CD8-positive, alpha-beta memory T cell (primary cell): Measurements from ENCODE around the gene DIPK2A. TPM values are rescaled to one million over a fixed set of nuclear protein-coding genes. Genes with fewer than 3 reads are reported as not detected.

Experiments used
- CTCF ChIA-PET: fragments of 350-600 bp; sonication (Branson Sonifier 250); formaldehyde crosslinking; loops from one replicate; lab custom pipeline; 2021; ENCODE audit warnings: antibody characterized with exemption; lab: Charles Lee
- POLR2A ChIA-PET: fragments of 350-600 bp; sonication (Branson Sonifier 250); formaldehyde crosslinking; loops from one replicate; lab custom pipeline; 2021; ENCODE audit warnings: antibody characterized with exemption; lab: Charles Lee
- DNase-seq, 5 donors: peaks; one replicate each; pipeline versions ENCODE4 v3.0.0 to v3.0.0-alpha.2; 2020 to 2022; ENCODE audit warnings: mixed read lengths in 1 of 5
- H3K27ac ChIP-seq: one replicate; pipeline ENCODE4 v1.7.0; 2013; ENCODE audit warnings: low read depth, mild to moderate bottlenecking, low read length, moderate library complexity
- H3K27me3 ChIP-seq: 2 replicates; pipeline ENCODE4 v1.7.0; 2013; ENCODE audit warnings: low read length, mild to moderate bottlenecking; ENCODE audit not compliant: insufficient read depth, poor library complexity, severe bottlenecking
- H3K36me3 ChIP-seq: 2 replicates; pipeline ENCODE4 v1.7.0; 2013; ENCODE audit warnings: mild to moderate bottlenecking, low read length, moderate library complexity; ENCODE audit not compliant: insufficient read depth
- H3K4me1 ChIP-seq: 2 replicates; pipeline ENCODE4 v1.7.0; 2013; ENCODE audit warnings: mild to moderate bottlenecking, low read length, moderate library complexity; ENCODE audit not compliant: insufficient read depth
- H3K4me3 ChIP-seq: 2 replicates; pipeline ENCODE4 v1.7.0; 2013; ENCODE audit warnings: mild to moderate bottlenecking, low read length
- H3K9me3 ChIP-seq: 2 replicates; pipeline ENCODE4 v1.7.0; 2013; ENCODE audit warnings: mild to moderate bottlenecking, low read length
- H3K27ac Mint-ChIP-seq, 8 donors: one replicate each; pipeline ENCODE4 v1.8.0; 2020 to 2021; ENCODE audit warnings: mixed read lengths in 8 of 8, mild to moderate bottlenecking in 6 of 8, inconsistent platforms in 3 of 8, moderate library complexity in 3 of 8
- H3K27me3 Mint-ChIP-seq, 2 donors: one replicate each; pipeline ENCODE4 v1.8.0; 2020 to 2021; ENCODE audit warnings: mixed read lengths in 2 of 2, mild to moderate bottlenecking in 1 of 2, moderate library complexity in 1 of 2
- H3K36me3 Mint-ChIP-seq, 3 donors: one replicate each; pipeline ENCODE4 v1.8.0; 2020 to 2021; ENCODE audit warnings: mixed read lengths in 3 of 3, inconsistent platforms in 1 of 3, mild to moderate bottlenecking in 1 of 3
- H3K4me1 Mint-ChIP-seq, 3 donors: one replicate each; pipeline ENCODE4 v1.8.0; 2020 to 2021; ENCODE audit warnings: mixed read lengths in 3 of 3, inconsistent platforms in 1 of 3, mild to moderate bottlenecking in 1 of 3
- H3K4me3 Mint-ChIP-seq, 7 donors: one replicate each; pipeline ENCODE4 v1.8.0; 2020 to 2021; ENCODE audit warnings: mixed read lengths in 7 of 7, mild to moderate bottlenecking in 6 of 7, moderate library complexity in 4 of 7, inconsistent platforms in 2 of 7
- H3K9me3 Mint-ChIP-seq, 5 donors: one replicate each; pipeline ENCODE4 v1.8.0; 2020 to 2022; ENCODE audit warnings: mixed read lengths in 5 of 5, mild to moderate bottlenecking in 3 of 5, moderate library complexity in 2 of 5, inconsistent platforms in 1 of 5
- polyA plus RNA-seq: library from polyadenylated mRNA; unstranded; fragments of 300-500 nt; fragmentation: Illumina TruSeq; gene quantifications from one replicate; pipeline ENCODE4 v1.2.3, GENCODE V29; 2021
- total RNA-seq, 2 experiments: library from RNA; stranded (reverse); gene quantifications; one replicate each; pipeline ENCODE4 v1.2.3, GENCODE V29; 2021

The DIPK2A gene
- total and polyA plus RNA-seq, 3 experiments from 2014 or later = 8.1 to 10.7 (median 9.0) TPM

DNA sequence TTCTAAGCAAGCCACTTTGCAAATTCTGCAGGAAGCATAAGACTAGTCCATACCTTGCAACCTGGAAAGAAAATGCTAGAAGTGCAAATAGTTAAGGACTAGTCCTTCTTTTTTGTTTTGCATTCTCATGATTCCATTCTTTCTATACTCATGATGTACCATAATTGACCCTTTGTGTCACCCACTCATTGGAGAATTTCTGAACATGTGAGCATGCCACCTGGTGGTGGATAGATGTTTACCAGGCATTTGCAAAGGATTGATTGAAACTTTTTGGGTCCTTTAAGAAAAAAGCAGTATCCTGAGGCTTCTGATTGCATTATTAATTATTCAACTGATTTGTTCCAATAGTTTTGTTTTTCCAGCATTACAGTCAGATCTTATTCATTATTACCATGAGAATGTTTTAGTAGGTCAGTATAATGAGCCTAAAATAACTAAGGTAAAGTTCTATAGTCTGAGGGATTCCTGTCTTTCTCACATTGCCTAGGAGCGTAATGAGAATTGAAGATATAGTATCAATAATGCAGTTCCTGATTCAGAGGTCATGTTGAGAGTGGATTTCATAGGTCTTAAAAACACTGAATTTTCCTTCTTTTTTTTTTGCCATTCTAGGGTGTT, 20.2 kb upstream of the DIPK2A start:
- no peaks in the 10 kb centered on the region for H3K36me3 Mint-ChIP-seq
- no peaks in the 10 kb centered on the region for H3K36me3 ChIP-seq
- no peak overlapping the region for H3K4me3 Mint-ChIP-seq
- peaks cover 4% of the 10 kb centered on the region for H3K27me3 ChIP-seq
- H3K4me1 ChIP-seq = no peaks in the 10 kb centered on the region
- peaks cover 4 to 7% (median 4%) of the 10 kb centered on the region in 3 donors for H3K4me1 Mint-ChIP-seq
- CTCF ChIA-PET = interaction anchor here (3.7 kb wide), 1 partner anchor 21 kb away, joined by 9 read pairs; no protein-coding TSS in a partner anchor
- DNase-seq = peak in 2 of 5 donors; percentile 11 to 30
- H3K27me3 Mint-ChIP-seq = peaks cover 4 to 37% of the 10 kb centered on the region in 2 donors
- no peak overlapping the region for H3K4me3 ChIP-seq
- POLR2A ChIA-PET = no interaction called here
- no peaks in the 10 kb centered on the region for H3K9me3 ChIP-seq
- H3K9me3 Mint-ChIP-seq = no peaks in the 10 kb centered on the region
- no peak overlapping the region for H3K27ac ChIP-seq
- no peak overlapping the region for H3K27ac Mint-ChIP-seq

DNA sequence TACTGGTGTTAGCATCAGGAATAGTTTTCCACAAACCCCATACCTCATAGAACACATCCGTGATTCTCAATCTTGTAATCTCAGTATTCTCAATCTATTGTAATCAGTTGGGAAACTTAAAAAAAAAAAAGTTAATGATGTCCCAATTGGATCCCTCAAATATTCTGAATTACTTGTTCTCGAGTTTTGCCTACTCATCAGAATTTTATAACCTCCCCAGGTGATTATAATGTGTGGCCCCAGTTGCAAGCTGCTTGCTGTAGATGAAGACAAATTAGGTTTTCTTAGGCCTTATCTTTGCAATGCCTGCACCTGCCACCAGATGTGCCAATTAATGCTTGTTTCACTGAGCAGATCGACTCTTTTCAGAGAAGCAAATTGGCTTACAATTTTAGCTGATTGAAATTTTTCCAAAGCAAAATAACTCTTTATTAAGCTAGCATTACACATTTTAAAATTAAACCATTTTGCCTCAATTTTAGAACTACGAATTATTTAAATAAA, 19.0 kb upstream of the DIPK2A start:
- peaks cover 7% of the 10 kb centered on the region for H3K4me1 ChIP-seq
- H3K4me3 ChIP-seq = no peak overlapping the region
- ChIA-PET POLR2A (no interaction called here), CTCF (interaction anchor here (0.9 to 1.2 kb wide), 2 partner anchors 19 to 180 kb away, joined by 3 to 5 read pairs; partner anchors contain the start of gene DIPK2A)
- H3K4me3 Mint-ChIP-seq = no peak overlapping the region
- H3K27ac Mint-ChIP-seq = no peak overlapping the region
- H3K4me1 Mint-ChIP-seq = peaks cover 13 to 18% (median 15%) of the 10 kb centered on the region in 3 donors
- H3K9me3 Mint-ChIP-seq = no peaks in the 10 kb centered on the region
- peaks cover 4% of the 10 kb centered on the region for H3K27me3 ChIP-seq
- H3K27me3 Mint-ChIP-seq = peaks cover under 1 to 26% of the 10 kb centered on the region in 2 donors
- H3K9me3 ChIP-seq = no peaks in the 10 kb centered on the region
- no peaks in the 10 kb centered on the region for H3K36me3 ChIP-seq
- no peak for DNase-seq
- H3K36me3 Mint-ChIP-seq = no peaks in the 10 kb centered on the region
- no peak overlapping the region for H3K27ac ChIP-seq

DNA sequence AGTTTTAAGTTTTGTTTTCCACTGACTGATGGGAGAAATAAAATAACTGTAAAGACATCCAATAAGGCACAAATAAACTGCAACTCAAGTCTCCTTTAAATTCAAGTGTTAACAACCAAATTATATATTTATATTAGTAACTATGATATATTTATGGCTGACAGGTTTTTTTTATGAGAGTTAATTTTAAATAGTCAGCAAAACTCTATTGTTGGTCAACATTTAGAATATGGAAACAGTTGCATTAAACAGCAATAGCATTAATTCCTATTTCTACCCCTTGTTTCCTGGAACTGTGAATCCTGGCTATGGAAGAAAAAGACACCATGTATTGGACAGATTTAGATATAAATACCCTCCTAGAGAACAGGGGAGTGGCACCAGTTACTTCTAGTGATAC, 16.5 kb upstream of the DIPK2A start:
- Histone ChIP-seq H3K9me3 (no peaks in the 10 kb centered on the region), H3K27ac (no peak overlapping the region), H3K36me3 (no peaks in the 10 kb centered on the region), H3K4me3 (no peak overlapping the region), H3K27me3 (no peaks in the 10 kb centered on the region), H3K4me1 (peaks cover 7% of the 10 kb centered on the region)
- no peak for DNase-seq
- CTCF ChIA-PET = no interaction called here
- POLR2A ChIA-PET = no interaction called here
- no peak overlapping the region for H3K27ac Mint-ChIP-seq
- H3K4me1 Mint-ChIP-seq = peaks cover 18 to 23% (median 22%) of the 10 kb centered on the region in 3 donors
- H3K4me3 Mint-ChIP-seq = no peak overlapping the region
- H3K36me3 Mint-ChIP-seq = peaks cover 0 to 10% (median 0%) of the 10 kb centered on the region in 3 donors
- peaks cover 7 to 26% of the 10 kb centered on the region in 2 donors for H3K27me3 Mint-ChIP-seq
- H3K9me3 Mint-ChIP-seq = peaks cover 8 to 15% (median 12%) of the 10 kb centered on the region in 5 donors

DNA sequence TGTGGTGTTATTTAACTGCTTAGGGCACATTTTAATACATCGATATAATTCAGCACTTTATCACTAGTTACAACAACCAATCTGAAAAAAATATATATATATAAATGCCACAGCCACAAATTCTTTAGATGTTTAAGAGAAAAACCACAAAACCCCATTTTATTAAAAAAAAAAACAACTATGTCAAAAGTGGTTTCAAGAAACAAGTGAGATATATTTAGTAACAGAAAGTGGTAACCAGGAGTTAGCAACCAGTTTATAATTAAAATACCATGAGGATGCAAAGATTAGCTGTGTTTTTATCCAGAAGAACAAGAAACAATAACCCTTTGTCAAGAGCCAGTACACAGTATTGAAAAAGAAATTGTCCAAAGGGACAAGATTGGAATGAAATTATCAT, 14.8 kb upstream of the DIPK2A start:
- Mint-ChIP-seq H3K27ac (peak overlapping the region in 1 of 8 donors; percentile 7), H3K4me1 (peaks cover 18 to 23% (median 22%) of the 10 kb centered on the region in 3 donors), H3K36me3 (peaks cover 0 to 10% (median 0%) of the 10 kb centered on the region in 3 donors), H3K9me3 (peaks cover 8 to 18% (median 12%) of the 10 kb centered on the region in 5 donors), H3K4me3 (peak overlapping the region in 4 of 7 donors; percentile 22 to 60 (median 48)), H3K27me3 (peaks cover 7 to 35% of the 10 kb centered on the region in 2 donors)
- ChIA-PET CTCF (interaction anchor here (1.2 kb wide), 1 partner anchor 80 kb away, joined by 3 read pairs; no protein-coding TSS in a partner anchor), POLR2A (interaction anchor here (1.1 kb wide), 1 partner anchor 15 kb away, joined by 3 read pairs; the partner anchor contains the start of gene DIPK2A)
- Histone ChIP-seq H3K27ac (no peak overlapping the region), H3K9me3 (no peaks in the 10 kb centered on the region), H3K27me3 (no peaks in the 10 kb centered on the region), H3K4me1 (peaks cover 7% of the 10 kb centered on the region), H3K36me3 (no peaks in the 10 kb centered on the region), H3K4me3 (no peak overlapping the region)
- DNase-seq = peak in 1 of 5 donors; percentile 5

DNA sequence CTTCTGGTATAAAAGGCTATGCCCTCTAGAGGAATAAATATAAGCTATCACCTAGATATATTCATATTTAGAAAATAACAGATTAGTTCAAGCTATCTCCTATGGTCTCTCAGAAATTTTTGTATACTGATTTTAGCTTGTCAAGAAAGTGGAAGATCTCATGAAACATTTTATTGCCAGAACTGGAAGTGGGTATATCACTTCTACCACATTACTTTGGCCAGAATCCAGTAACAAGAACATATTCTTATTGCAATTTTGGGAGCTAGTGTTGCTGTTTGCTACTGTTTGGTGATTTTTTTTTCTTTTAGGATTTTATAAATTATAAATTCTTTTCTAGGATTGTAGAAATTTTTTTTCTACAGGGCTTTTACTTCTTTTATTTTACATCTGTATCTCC, 14.2 kb upstream of the DIPK2A start:
- peaks cover 8 to 18% (median 12%) of the 10 kb centered on the region in 5 donors for H3K9me3 Mint-ChIP-seq
- peak overlapping the region in 5 of 7 donors; percentile 5 to 60 (median 34) for H3K4me3 Mint-ChIP-seq
- H3K36me3 ChIP-seq = no peaks in the 10 kb centered on the region
- H3K36me3 Mint-ChIP-seq = peaks cover 0 to 10% (median 0%) of the 10 kb centered on the region in 3 donors
- no peak overlapping the region for H3K27ac ChIP-seq
- H3K27me3 Mint-ChIP-seq = peaks cover 8 to 41% of the 10 kb centered on the region in 2 donors
- peaks cover 18 to 23% (median 22%) of the 10 kb centered on the region in 3 donors for H3K4me1 Mint-ChIP-seq
- H3K4me1 ChIP-seq = peaks cover 7% of the 10 kb centered on the region
- H3K4me3 ChIP-seq = no peak overlapping the region
- H3K27ac Mint-ChIP-seq = peak overlapping the region in 1 of 8 donors; percentile 7
- ChIA-PET POLR2A (interaction anchor here (1.1 kb wide), 1 partner anchor 15 kb away, joined by 3 read pairs; the partner anchor contains the start of gene DIPK2A), CTCF (interaction anchor here (1.2 to 1.6 kb wide), 2 partner anchors 15 to 80 kb away, joined by 3 to 10 read pairs; partner anchors contain the start of gene DIPK2A)
- DNase-seq = peak in 1 of 5 donors; percentile 9
- no peaks in the 10 kb centered on the region for H3K9me3 ChIP-seq
- H3K27me3 ChIP-seq = no peaks in the 10 kb centered on the region

DNA sequence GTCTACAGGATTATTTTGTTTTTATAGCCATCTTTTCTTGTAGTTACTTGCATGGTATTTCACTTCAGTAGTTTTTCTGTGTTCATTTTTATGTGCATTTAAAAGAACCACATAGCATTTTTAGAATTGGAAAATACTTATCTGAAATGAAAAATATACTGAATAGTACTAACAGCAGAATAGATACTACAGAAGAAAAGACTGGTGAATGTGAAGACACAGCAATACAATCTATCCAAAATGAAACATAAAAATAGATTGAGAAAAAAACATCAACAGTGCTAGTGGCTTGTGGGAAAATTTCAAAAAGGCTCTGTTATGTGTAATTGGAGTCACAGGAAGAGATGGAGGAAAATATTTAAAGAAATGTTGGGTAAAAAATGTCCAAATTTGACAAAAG, 12.7 kb upstream of the DIPK2A start:
- Histone ChIP-seq H3K27me3 (peaks cover 6% of the 10 kb centered on the region), H3K27ac (no peak overlapping the region), H3K4me3 (no peak overlapping the region), H3K4me1 (peaks cover 7% of the 10 kb centered on the region), H3K9me3 (no peaks in the 10 kb centered on the region), H3K36me3 (no peaks in the 10 kb centered on the region)
- DNase-seq = no peak
- Mint-ChIP-seq H3K4me1 (peaks cover 18 to 23% (median 22%) of the 10 kb centered on the region in 3 donors), H3K27me3 (peaks cover 17 to 51% of the 10 kb centered on the region in 2 donors), H3K9me3 (peaks cover 8 to 18% (median 12%) of the 10 kb centered on the region in 5 donors), H3K27ac (peak overlapping the region in 1 of 8 donors; percentile 36), H3K36me3 (peaks cover 0 to 13% (median 0%) of the 10 kb centered on the region in 3 donors), H3K4me3 (no peak overlapping the region)
- ChIA-PET POLR2A (no interaction called here), CTCF (interaction anchor here (1.3 kb wide), 1 partner anchor 13 kb away, joined by 4 read pairs; the partner anchor contains the start of gene DIPK2A)

DNA sequence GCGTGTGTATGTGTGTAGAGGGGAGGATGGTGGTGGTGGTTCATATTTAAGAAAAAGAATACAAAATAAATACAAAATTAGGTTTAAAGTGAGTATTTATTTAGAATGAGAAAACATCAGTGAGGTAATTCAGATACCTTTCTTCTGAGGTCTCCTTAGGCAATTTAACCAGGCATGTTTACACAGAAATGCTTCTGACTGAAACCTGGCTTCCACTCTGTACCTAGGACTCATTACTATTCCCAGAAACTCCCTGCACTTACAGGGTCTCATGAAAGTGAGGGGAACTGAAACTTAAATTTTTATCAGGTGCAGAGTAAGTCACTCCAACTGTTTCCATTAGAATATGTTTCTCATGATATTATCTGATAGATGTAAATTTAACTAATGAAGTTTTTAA, 10.3 kb upstream of the DIPK2A start:
- no peak for DNase-seq
- no peaks in the 10 kb centered on the region for H3K9me3 ChIP-seq
- H3K27ac ChIP-seq = no peak overlapping the region
- H3K9me3 Mint-ChIP-seq = peaks cover 8 to 18% (median 12%) of the 10 kb centered on the region in 5 donors
- peaks cover 25 to 56% of the 10 kb centered on the region in 2 donors for H3K27me3 Mint-ChIP-seq
- no peaks in the 10 kb centered on the region for H3K36me3 ChIP-seq
- H3K27me3 ChIP-seq = peaks cover 6% of the 10 kb centered on the region
- no peak overlapping the region for H3K4me3 Mint-ChIP-seq
- H3K4me3 ChIP-seq = no peak overlapping the region
- peaks cover 7% of the 10 kb centered on the region for H3K4me1 ChIP-seq
- POLR2A ChIA-PET = no interaction called here
- H3K36me3 Mint-ChIP-seq = peaks cover 0 to 13% (median 0%) of the 10 kb centered on the region in 3 donors
- CTCF ChIA-PET = no interaction called here
- H3K4me1 Mint-ChIP-seq = peaks cover 16 to 19% (median 17%) of the 10 kb centered on the region in 3 donors
- H3K27ac Mint-ChIP-seq = no peak overlapping the region
